Renal cortical epithelial cell (primary cell): ENCODE data around the gene FAM210A. TPM values are rescaled to one million over a fixed set of nuclear protein-coding genes. Genes with fewer than 3 reads are reported as not detected.
"Not testable (repeated sequence)": the region's sequence is repeated elsewhere in the genome, so short reads cannot be mapped to it uniquely, and the experiment has no call there.

Experiments used
- DNase-seq: peaks from one replicate; pipeline ENCODE4 v3.0.0-alpha.2; 2011; ENCODE audit warnings: low read depth
- total RNA-seq: library from RNA; depleted of rRNA; stranded (reverse); fragments of >200 nt; gene quantifications from 2 replicates; pipeline ENCODE4 v1.2.3, GENCODE V29; 2014

FAM210A gene
- total RNA-seq, 1 donor from 2014 or later = 47.6 TPM

DNA sequence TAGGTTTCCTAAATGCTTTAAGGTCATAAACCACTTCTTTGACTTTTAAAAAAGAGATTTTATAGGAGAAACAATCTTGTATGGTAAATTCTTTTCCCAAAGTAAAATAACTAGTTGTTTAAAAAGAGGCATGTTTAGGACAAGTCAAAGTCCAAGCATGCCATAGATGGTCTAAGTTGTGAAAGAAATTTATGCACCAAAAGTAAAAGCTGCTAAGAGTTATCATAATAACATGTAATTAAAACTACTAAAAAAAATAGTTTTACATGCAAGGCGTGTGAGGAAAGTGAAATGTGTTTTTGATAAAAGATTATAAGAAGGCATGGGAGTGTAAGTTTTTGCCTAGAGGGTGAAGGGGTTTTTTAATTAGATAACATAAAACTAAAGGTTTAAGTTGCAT is 22.5 kb downstream of the FAM210A start:
- DNase-seq = peak; percentile 16

DNA sequence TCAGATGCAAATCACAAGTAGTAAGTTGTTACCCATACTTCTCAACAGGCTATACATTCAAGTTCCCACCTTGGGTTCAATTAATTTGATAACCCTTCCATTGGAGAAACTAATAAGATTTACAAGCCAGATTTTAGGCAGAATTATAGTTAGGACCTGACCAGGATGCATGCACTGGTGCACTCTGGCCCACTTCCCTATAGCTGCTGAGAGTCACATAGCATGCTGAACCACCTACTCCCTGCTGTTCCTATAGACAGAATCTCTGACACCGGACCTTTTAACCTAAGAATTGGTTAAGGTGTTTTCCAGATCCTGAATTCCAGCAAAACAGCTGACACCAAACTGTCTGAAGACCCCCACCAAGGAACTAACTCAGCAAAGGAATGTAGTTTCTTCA is 26.2 kb downstream of the FAM210A start:
- no peak for DNase-seq

DNA sequence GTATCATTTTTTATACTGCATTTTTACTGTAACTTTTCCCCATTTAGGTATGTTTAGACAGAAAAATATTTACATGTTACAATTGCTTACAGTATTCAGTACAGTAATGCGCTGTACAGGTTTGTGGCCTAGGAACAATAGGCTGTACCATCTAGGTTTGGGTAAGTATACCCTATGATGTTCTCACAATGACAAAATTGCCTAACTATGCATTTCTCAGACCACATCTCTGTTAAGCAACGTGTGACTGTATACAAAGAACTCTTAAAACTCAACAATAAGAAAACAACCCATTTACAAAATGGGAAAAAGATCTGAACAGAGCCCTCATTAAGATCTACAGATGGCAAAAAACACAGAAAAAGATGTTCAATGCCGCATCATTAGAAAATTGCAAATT is 29.4 kb downstream of the FAM210A start:
- no peak for DNase-seq

DNA sequence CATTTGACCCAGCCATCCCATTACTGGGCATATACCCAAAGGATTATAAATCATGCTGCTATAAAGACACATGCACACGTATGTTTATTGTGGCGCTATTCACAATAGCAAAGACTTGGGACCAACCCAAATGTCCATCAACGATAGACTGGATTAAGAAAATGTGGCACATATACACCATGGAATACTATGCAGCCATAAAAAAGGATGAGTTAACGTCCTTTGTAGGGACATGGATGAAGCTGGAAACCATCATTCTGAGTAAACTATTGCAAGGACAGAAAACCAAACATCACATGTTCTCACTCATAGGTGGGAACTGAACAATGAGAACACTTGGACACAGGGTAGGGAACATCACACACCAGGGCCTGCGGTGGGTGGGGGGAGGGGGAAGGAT is 31.0 kb downstream of the FAM210A start:
- DNase-seq = not testable (repeated sequence)

DNA sequence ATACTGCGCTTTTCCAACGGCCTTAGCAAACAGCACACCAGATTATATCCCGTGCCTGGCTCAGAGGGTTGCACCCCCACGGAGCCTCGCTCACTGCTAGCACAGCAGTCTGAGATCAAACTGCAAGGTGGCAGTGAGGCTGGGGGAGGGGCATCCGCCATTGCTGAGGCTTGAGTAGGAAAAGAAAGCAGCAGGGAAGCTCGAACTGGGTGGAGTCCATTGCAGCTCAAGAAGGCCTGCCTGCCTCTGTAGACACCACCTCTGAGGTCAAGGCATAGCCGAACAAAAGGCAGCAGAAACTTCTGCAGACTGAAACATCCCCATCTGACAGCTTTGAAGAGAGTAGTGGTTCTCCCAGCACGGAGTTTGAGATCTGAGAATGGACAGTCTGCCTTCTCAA is 36.3 kb downstream of the FAM210A start:
- DNase-seq = not testable (repeated sequence)

DNA sequence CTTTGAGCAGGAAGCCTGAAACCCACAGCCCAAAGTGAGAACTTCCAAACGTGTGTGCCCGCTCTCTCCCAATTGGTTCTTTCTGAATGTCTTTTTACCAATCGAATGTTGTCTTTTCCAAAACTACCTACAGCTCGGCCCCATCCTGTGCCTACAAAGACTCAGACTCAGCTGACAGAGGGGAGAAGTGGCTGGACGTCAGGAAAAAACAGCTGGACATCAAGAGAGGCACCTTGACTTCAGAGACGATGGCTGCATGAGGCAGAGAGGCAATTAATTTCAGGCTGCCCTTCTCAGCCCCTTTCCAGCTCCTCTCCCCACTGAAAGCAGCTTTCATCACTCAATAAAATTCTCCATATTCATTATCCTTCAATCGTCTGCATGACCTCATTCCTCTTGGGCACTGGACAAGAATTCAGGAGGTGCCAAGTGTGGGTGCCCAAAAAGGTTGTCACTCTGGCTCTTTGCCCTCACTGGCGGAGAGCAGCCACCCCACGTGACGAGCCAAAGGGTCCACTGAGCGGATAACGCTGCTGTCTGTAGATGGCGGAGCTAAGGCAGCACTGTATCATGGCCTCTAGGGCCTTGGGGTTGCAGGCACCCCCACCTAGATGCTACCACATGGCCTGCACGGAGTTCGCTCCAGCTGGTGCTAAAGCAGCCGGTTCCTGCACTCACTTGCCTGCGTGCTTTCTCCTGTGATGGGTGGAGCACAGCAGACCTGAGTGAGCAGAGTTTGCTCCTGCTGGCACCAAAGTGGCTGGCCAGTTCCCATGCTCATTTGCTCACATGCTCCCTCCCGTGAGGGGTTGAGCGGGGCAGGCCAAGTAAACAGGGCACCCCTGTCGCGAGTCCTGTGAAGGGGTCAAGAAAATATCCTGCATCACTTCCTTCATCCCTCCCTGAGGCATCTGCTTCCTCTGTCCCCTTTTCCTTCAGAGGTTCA is 37.9 kb downstream of the FAM210A start:
- no peak for DNase-seq

DNA sequence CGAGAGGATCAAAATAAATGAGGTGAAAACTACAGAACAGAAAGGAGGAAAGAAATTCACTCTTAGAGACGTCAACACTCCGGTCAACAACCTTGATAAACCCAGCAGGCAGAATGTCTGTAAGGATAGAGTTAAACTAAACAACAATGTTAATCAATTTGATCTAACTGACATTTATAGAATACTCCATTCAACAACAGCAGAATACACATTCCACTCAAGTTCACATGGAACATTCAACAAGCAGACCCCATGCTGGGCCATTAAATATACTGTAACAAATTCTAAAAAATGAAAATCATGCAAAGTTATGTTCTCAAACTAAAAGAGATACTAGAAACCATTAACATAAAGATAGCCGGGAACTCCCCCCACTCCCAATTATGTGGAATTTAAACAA is 41.8 kb downstream of the FAM210A start:
- DNase-seq = no peak

DNA sequence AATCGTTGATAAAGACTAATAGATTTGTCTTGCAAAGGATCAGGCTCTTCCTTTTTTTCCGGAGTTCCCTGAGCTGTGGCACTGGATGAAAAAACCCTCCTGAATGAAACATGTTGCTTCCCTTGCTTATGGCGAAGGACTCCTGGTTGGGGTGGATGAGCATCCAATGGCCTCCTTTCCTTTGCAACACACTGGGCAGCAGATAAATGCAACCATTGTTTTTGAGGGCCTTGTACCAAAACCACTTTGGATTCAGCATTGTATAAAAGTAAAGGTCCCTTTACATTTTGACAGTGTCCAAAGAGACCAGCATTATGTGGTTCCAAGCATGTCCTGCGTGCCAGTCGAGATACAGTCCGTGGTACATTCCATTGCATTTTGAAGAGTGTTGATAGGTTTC is 44.7 kb downstream of the FAM210A start:
- no peak for DNase-seq

DNA sequence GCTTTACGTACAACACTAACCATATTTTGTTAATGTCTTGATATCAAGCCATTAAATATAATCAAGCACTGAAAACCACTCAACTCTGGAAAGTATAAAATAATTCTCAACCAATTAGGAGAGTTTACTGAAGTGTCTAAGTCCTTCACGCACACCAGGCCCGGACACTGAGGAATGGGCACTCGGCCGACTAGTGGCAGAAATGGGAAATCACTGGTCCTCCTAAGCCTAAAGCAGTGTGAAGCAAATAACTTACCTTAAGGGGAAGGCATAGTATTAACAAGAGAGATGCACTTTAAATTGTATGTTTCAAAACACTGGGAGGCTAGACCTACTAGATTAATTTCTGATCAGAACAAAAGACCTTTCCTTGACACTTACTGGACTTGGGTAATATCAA is 45.7 kb downstream of the FAM210A start:
- no peak for DNase-seq

DNA sequence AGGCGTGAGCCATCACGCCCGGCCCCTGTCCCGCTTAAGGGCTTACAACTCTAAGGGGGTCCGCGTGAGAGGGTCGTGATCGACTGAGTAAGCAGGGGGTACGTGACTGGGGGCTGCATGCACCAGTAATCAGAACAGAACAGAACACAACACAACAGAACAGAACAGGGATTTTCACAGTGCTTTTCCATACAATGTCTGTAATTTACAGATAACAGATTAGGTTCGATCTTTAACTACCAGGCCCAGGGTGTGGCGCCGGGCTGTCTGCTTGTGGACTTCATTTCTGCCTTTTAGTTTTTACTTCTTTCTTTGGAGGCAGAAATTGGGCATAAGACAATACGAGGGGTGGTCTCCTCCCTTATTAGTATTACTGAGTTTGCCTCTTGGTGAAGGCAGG is 49.0 kb downstream of the FAM210A start:
- DNase-seq = not testable (repeated sequence)

DNA sequence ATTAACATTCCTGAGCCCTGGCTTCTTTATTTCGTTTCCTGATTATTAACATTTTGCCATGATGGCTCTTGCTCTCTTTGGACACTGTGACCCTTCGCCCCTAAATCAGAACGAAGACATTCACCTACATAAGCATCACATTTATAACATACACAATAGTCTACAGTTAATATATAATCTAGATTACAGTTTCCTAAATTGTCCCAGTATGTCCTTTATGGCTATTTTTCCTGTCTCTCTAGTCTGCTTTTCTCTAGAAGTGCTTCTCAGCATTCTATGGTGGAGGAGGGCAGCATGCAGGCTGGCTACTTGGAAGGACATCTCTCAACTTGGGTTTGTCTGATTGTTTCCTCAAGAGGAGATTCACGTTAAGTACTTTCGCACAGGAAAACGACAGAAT is 49.9 kb downstream of the FAM210A start:
- no peak for DNase-seq

DNA sequence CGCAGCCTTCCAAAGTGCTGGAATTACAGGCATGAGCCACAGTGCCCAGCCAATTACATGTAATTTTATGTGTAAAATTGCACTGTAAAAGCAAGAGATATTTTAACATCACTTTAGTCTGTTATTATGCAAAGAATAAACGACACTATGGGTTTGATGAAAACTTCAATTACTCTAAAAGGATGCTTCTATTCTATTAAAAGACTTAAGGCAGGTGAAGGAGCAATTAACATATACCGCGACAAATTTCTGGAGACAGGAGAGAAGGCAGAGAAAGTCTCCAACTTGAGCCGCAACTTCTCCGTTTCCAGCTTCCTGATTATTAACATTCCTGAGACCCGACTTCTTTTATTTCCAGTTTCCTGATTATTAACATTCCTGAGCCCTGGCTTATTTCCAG is 53.7 kb downstream of the FAM210A start:
- no peak for DNase-seq

DNA sequence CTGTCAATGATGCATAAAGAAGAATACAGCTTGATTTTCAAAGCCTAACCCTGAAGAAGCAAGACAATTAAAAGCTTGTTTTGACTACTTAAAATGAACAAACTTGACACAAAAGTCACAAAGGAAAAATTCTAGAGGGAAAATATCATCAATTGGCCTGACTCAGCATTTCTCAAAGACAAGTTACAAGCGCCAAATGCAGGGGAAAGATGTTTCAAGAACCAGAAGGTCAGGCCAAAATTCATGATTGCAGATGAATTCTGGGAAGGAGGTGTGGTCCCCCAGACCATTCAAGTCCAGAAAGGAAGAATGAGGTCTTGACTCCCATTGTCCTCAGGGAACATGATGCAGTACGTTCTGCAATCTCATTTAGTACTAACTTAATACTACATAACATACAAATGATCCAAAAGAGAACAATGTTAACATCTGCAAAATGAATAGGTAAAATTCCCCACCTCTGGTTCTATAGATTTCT is 64.5 kb downstream of the FAM210A start:
- no peak for DNase-seq

DNA sequence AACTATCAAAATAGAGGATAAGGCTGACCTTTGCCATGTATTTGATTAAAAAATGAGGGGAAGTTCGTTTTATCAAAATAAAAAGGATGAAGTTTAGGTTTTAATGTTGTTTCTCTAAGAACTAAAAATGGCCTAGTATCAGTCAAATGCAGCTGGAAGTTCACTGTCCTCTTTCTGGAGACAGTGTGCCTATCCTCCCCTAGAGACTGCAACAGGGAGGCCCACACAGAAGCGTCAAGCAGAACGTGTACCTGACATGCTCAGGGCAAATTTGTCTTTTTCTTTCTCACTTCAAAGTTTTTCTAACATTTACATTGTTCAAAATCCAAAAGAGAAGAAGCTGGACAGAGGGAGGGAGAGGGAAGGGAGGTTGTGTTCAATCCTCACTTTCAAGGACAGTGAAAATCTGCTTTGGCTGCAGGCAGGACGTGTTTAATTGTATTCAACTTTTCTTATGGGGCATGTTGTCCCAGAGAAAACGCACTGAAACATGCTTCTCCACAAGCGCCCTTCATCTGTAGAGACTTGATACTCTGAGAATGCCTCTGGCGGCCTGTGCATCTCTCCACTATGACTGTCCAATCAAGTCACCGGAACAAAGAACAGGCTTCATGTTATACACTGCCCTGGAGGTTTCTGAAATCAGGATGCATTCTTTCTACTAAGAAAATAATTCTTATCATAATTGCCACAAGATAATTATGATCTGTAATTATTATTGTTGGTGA is 65.1 kb downstream of the FAM210A start:
- no peak for DNase-seq

DNA sequence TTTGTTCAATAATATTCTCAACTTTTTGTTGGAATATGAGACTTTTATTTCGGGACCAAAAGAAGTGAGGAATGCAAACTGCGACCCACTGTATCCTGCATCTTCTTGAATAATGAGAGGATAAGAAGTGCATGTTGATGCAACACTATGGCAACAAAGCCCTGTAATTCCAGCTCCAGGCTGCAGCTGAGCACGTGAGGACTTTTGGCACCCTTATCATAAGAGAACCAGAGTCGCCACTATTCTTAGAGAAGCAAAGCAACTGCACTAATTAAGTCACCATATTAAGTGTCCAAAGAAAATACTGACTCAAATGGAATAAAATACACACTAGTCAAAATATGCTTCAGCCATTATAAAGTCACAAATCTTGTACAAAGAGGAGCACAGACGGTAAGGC is 65.8 kb downstream of the FAM210A start:
- DNase-seq = no peak

DNA sequence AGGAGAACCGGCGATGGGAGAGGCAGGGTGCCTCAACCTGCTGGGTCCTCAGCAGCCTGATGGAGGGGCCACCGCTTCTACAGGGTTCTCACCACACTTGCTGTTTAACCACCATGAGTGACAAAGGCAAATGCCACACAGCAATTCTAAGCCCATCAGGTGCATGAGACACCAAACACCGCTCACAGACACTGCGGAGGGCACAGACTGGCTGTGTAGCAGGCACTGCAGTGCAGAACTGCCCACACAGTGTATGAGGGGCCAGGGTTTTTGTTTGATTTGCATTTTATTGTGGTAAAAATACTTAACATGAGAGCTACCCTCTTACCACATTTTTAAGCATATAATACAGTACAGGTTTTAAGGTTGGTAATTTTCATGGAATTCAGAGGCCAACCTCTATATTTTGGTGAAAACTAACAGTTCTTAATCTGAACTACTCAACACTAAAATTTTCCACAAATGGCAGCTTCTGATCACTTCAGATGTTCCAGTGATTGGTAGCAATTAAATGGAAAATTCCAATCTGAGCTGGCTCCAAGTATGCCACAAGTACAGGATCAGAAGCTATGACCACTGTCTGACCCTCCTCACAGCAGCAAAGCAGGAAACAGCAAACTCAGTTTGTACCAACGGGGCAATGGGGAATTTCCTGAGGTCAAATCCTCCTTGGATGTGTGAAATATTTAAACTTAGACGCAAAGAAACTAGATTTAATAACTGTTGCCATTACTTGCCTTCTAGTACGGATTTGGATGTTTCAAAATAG is 67.7 kb downstream of the FAM210A start:
- DNase-seq = no peak

DNA sequence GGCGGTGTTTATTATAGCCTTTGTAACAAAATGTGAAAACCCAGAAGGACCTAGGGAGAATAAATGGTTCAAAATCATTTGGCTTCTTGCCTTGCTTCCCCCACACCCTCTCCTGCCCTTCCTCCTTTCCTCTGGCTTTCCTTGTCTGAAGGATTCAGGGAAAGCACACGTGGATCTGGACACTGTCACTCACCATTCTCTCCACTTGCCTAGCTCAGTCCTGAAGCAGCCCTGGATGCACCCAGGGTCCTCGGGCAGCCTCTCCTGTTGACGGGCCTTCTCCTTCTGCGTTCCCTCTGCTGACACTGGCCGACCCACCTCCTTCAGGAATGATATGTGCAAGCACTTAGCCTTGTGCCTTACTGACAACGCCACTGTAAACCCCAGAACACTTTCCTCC is 68.4 kb downstream of the FAM210A start:
- DNase-seq = no peak

DNA sequence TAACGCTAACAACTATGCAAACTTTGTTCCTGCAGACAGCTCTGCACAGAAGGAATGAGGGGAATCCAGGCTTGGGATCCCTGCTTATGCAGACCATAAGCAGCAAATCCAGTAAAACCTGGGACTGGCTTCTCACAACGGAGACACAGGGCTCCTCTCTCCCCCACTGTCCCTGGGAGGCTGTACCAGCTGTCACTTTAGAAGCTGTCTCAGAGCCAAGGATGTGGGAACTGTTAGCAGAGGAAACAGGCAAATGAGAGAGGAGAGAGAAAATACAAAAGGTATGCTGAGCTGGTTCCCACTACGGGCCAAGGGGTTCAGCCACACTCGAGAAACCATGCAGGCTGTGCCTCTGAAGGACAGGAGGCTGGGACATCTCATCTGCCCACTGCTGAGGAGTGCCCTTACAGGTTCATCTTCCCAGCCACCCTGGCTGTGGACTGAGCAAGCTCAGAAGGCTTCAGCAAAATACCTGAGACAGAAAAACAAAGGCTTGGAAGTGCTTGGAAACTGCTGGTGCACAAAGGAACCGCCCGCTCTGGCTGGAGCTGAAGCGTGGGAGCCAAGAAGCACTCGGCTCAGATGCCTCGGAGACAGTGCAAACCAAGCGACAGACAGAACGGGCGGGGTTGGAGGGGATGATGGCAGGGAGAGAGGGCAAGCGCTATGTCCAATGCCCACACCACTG is 72.5 kb downstream of the FAM210A start:
- no peak for DNase-seq

DNA sequence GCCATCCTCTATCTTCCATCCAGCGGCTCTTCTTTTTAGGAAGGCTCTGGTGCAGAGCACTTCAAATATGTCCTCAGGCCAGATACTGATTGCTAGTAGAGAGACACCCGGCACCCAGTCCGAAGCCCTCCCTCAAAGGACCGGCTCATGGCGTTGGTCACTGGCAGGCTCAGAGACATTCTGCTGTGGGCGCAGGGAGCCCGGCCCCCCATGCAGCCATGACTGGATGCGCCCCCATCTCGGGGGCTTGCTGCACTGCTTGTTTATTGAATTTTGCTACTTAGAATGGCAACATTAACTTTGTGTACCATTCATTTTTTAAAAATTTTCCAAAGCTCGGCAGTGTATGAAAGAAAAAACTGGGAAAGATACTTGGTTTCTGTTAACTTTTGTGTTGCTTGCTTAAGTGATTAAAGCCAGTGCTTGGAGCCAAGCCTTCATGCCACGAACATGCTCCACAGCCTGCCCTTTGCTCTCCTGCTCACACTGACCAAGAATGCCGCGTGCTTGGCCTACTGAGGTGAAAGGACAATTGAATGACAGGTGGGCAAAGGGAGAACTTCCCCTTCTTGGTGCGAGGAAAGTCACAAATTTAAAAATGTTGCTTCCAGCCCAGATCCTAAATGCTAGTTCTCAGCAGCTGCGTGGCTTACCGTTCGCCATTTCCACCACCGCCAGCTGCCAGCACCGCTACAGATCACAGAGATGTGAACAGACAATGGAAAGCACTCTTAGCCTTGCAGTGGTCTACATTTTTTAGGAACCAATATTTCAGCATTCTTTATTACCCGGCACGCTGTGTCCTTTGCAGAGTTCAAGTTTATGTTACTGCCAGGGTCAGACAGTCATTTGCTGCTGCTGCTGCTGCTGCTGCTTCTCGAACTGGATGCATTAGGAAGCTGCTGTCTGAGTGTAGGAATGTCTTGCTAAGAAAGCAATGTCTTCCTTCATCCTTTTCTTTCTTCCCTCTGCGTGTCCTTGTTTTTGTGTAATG is 76.7 kb downstream of the FAM210A start:
- no peak for DNase-seq

DNA sequence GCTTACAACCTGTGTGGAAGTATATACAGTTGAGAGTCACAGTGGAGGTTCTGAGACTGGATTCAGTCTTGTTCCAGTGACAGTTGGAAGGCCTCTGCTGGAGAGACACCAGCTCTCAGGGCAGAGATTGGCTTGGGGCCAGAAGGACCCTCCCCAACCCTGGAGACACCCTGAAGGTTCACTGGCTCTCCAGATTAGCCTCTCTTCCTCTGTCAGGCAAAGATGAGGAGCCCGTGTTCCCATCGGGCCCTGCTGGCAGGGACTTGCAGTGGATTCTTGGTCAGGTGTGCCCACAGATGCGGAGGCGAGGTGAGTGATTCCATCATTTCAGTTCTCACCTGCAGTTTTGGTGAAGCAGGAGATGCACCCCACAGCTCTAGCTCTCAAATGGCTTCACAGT is 78.6 kb downstream of the FAM210A start:
- DNase-seq = no peak
